OCI-LY7 (cell line): ENCODE measurements around the gene CALD1.

Experiments used
- EZH2phosphoT487 ChIP-seq: fragments of 200-600 bp; sonication (generic); IDR thresholded peaks from 2 replicates; pipeline ENCODE4 v1.6.1; 2018; ENCODE audit warnings: low read depth, borderline replicate concordance, mild to moderate bottlenecking, mixed run types, antibody characterized with exemption, low read length, moderate library complexity, mixed read lengths
- TF ChIP-seq, protein P1 (sequence below): fragments of 200-600 bp; sonication (generic); conservative IDR thresholded peaks from 2 replicates; pipeline ENCODE4 v1.5.1; 2014; ENCODE audit warnings: mild to moderate bottlenecking, antibody characterized with exemption, low read length, moderate library complexity, mixed read lengths

DNA sequence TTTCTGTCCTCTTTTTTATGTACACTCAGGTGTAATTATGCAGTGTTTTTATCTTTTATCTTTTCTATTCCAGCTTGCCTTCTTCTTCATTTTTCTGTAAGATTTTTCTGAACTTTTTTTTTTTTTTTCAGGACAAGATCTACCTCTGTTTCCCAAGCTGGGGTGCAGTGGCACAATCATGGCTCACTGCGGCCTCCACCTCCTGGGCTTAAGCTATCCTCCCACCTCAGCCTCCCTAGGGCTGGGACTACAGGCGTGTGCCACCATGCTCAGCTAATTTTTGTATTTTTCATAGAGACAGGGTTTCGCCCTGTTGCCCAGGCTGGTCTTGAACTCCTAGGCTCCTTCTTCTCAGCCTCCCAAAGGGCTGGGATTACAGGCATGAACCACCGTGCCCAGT lies 6.3 kb upstream of the CALD1 start:
- TF ChIP-seq, protein P1, sequence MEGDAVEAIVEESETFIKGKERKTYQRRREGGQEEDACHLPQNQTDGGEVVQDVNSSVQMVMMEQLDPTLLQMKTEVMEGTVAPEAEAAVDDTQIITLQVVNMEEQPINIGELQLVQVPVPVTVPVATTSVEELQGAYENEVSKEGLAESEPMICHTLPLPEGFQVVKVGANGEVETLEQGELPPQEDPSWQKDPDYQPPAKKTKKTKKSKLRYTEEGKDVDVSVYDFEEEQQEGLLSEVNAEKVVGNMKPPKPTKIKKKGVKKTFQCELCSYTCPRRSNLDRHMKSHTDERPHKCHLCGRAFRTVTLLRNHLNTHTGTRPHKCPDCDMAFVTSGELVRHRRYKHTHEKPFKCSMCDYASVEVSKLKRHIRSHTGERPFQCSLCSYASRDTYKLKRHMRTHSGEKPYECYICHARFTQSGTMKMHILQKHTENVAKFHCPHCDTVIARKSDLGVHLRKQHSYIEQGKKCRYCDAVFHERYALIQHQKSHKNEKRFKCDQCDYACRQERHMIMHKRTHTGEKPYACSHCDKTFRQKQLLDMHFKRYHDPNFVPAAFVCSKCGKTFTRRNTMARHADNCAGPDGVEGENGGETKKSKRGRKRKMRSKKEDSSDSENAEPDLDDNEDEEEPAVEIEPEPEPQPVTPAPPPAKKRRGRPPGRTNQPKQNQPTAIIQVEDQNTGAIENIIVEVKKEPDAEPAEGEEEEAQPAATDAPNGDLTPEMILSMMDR: no peak
- TF ChIP-seq EZH2phosphoT487: no peak
